Testis (tissue), 3 donors: ENCODE results near the gene NMT1. TPM values are rescaled to one million over a fixed set of nuclear protein-coding genes. Genes with fewer than 3 reads are reported as not detected.

Experiments
- DNase-seq: peaks from one replicate; pipeline ENCODE4 v3.0.0-alpha.2; 2019
- H3K27ac ChIP-seq, 2 donors: fragments of 200-600 bp; sonication (generic); one replicate each; pipeline ENCODE4 v1.5.1; 2019
- H3K27me3 ChIP-seq: fragments of 200-600 bp; sonication (generic); one replicate; pipeline ENCODE4 v1.5.1; 2019
- H3K36me3 ChIP-seq: fragments of 200-600 bp; sonication (generic); one replicate; pipeline ENCODE4 v1.5.1; 2017; ENCODE audit warnings: low read depth; ENCODE audit errors: missing control alignments
- H3K4me1 ChIP-seq: fragments of 200-600 bp; sonication (generic); one replicate; pipeline ENCODE4 v1.5.1; 2019
- H3K4me3 ChIP-seq, 2 donors: fragments of 200-600 bp; sonication (generic); one replicate each; pipeline ENCODE4 v1.5.1; 2017 to 2019
- H3K9me3 ChIP-seq: fragments of 200-600 bp; sonication (generic); one replicate; pipeline ENCODE4 v1.5.1; 2017
- POLR2A ChIP-seq: fragments of 450-650 bp; IDR thresholded peaks from one replicate; pipeline ENCODE4 v1.6.1; 2017; ENCODE audit warnings: antibody characterized with exemption, mild to moderate bottlenecking, moderate library complexity
- WGBS, 2 donors: methylation state at CpG; one replicate each; pipeline ENCODE4 v1.1.5; 2018; 5-methylcytosine and 5-hydroxymethylcytosine counted together
- intact Hi-C: fragments of 100-400 bp; cut with DNase I; formaldehyde crosslinking; loops from one replicate; pipeline ENCODE4 v1.15.1; 2023; ENCODE audit warnings: low total_unique reads
- polyA plus RNA-seq: library from polyadenylated mRNA; stranded (reverse); fragments of 350-450 nt; fragmentation: Illumina TruSeq; extraction: RNeasy Lipid Tissue Mini Kit (QIAGEN cat#74804); gene quantifications from one replicate; pipeline ENCODE4 v1.2.3, GENCODE V29; 2014; ENCODE audit warnings: low read depth, low replicate concordance; ENCODE audit not compliant: insufficient read depth
- total RNA-seq, 2 donors: library from RNA; depleted of rRNA; stranded (reverse); fragments of >200 nt; gene quantifications; one replicate each; pipeline ENCODE4 v1.2.3, GENCODE V29; 2016
- TF ChIP-seq, protein P1 (sequence below), 3 experiments: fragments of 450-650 bp in 2 of 3; fragments of 200-600 bp in 1 of 3; sonication (generic) in 1 of 3; IDR thresholded peaks; one replicate each; pipeline ENCODE4 v1.5.1; 2016 to 2019; ENCODE audit warnings: antibody characterized with exemption in 3 of 3, mild to moderate bottlenecking in 2 of 3, moderate library complexity in 1 of 3

The NMT1 gene
- total and polyA plus RNA-seq, 3 donors from 2014 or later: 76.1 to 143 (median 79.0) TPM

GRCh38 chr17:45061606-45062205 lies 589 bp downstream of the NMT1 start:
- no peak for DNase-seq
- H3K36me3 ChIP-seq: no peaks in the 10 kb centered on the region
- intact Hi-C loops: no loop called here
- 6 to 10% methylated on average over 15 of the region's 15 CpGs for WGBS, 2 donors
- H3K4me1 ChIP-seq: peaks cover 19% of the 10 kb centered on the region
- TF ChIP-seq, protein P1, sequence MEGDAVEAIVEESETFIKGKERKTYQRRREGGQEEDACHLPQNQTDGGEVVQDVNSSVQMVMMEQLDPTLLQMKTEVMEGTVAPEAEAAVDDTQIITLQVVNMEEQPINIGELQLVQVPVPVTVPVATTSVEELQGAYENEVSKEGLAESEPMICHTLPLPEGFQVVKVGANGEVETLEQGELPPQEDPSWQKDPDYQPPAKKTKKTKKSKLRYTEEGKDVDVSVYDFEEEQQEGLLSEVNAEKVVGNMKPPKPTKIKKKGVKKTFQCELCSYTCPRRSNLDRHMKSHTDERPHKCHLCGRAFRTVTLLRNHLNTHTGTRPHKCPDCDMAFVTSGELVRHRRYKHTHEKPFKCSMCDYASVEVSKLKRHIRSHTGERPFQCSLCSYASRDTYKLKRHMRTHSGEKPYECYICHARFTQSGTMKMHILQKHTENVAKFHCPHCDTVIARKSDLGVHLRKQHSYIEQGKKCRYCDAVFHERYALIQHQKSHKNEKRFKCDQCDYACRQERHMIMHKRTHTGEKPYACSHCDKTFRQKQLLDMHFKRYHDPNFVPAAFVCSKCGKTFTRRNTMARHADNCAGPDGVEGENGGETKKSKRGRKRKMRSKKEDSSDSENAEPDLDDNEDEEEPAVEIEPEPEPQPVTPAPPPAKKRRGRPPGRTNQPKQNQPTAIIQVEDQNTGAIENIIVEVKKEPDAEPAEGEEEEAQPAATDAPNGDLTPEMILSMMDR (IDR thresholded peaks at IDR 0.05): no peak
- TF ChIP-seq POLR2A: no peak
- H3K27ac ChIP-seq: peak overlapping the region; percentile 91 to 93
- no peaks in the 10 kb centered on the region for H3K27me3 ChIP-seq
- H3K9me3 ChIP-seq: no peaks in the 10 kb centered on the region
- H3K4me3 ChIP-seq: peak overlapping the region; percentile 75 to 78

- intact Hi-C loops: no loop called here
- TF ChIP-seq, protein P1 (IDR thresholded peaks at IDR 0.05): no peak
- Histone ChIP-seq H3K9me3 (no peaks in the 10 kb centered on the region), H3K27ac (no peak overlapping the region), H3K27me3 (no peaks in the 10 kb centered on the region), H3K4me3 (no peak overlapping the region), H3K4me1 (peaks cover 19% of the 10 kb centered on the region), H3K36me3 (no peaks in the 10 kb centered on the region)
- no peak for DNase-seq
- 60 to 88% methylated on average over 1 of the region's 1 CpG for WGBS, 2 donors
These were observed 2.1 kb downstream of the NMT1 start for GRCh38 chr17:45063198-45063597.

GRCh38 chr17:45067637-45068036 lies 6.5 kb downstream of the NMT1 start:
- WGBS, 2 donors: 51 to 72% methylated on average over 2 of the region's 2 CpGs
- Histone ChIP-seq H3K36me3 (no peaks in the 10 kb centered on the region), H3K4me1 (peaks cover 2% of the 10 kb centered on the region), H3K9me3 (no peaks in the 10 kb centered on the region), H3K4me3 (no peak overlapping the region), H3K27me3 (no peaks in the 10 kb centered on the region), H3K27ac (peak overlapping the region in 1 of 2 donors; percentile 25)
- no peak for TF ChIP-seq POLR2A
- TF ChIP-seq, protein P1 (IDR thresholded peaks at IDR 0.05): no peak
- no peak for DNase-seq
- intact Hi-C loops: no loop called here

GRCh38 chr17:45070001-45070400 lies 8.9 kb downstream of the NMT1 start:
- no peaks in the 10 kb centered on the region for H3K4me1 ChIP-seq

More at GRCh38 chr17:45070001-45070400, 8.9 kb downstream of the NMT1 start:
- H3K36me3 ChIP-seq: no peaks in the 10 kb centered on the region
- no peak for DNase-seq
- H3K4me3 ChIP-seq: no peak overlapping the region
- intact Hi-C loops: no loop called here
- WGBS, 2 donors: 90 to 93% methylated on average over 8 of the region's 8 CpGs
- H3K27ac ChIP-seq: no peak overlapping the region
- TF ChIP-seq POLR2A: no peak
- TF ChIP-seq, protein P1 (IDR thresholded peaks at IDR 0.05): no peak
- H3K27me3 ChIP-seq: no peaks in the 10 kb centered on the region
- no peaks in the 10 kb centered on the region for H3K9me3 ChIP-seq
